Thymus (tissue), 11 donors: Measurements from ENCODE around the gene HYCC1. TPM values are rescaled to one million over a fixed set of nuclear protein-coding genes. Genes with fewer than 3 reads are reported as not detected.
"Not testable (repeated sequence)": the region's sequence is repeated elsewhere in the genome, so short reads cannot be mapped to it uniquely, and the experiment has no call there.

Experiments
- DNase-seq, 9 donors: peaks; one replicate each; pipeline ENCODE4 v3.0.0-alpha.2; 2013; ENCODE audit warnings: low spot score in 9 of 9, low read depth in 6 of 9, missing footprints in 1 of 9
- H3K27ac ChIP-seq, 2 donors: one replicate each; pipeline ENCODE4 v1.5.1; 2013; ENCODE audit warnings: control low read depth in 1 of 2, low read depth in 1 of 2, low read length in 1 of 2, mild to moderate bottlenecking in 1 of 2, moderate library complexity in 1 of 2
- H3K27me3 ChIP-seq, 2 donors: one replicate each; pipeline ENCODE4 v1.5.1; 2013; ENCODE audit warnings: low read length in 1 of 2; ENCODE audit not compliant: control insufficient read depth in 2 of 2, insufficient read depth in 1 of 2
- H3K36me3 ChIP-seq, 2 donors: one replicate each; pipeline ENCODE4 v1.5.1; 2013; ENCODE audit warnings: low read length in 1 of 2, mild to moderate bottlenecking in 1 of 2, moderate library complexity in 1 of 2; ENCODE audit not compliant: control insufficient read depth in 2 of 2, insufficient read depth in 2 of 2
- H3K4me1 ChIP-seq, 2 donors: one replicate each; pipeline ENCODE4 v1.5.1; 2013; ENCODE audit warnings: low read length in 2 of 2; ENCODE audit not compliant: control insufficient read depth in 2 of 2, insufficient read depth in 2 of 2
- H3K4me3 ChIP-seq, 2 donors: one replicate each; pipeline ENCODE4 v1.5.1; 2013; ENCODE audit warnings: low read length in 2 of 2, control low read depth in 1 of 2, mild to moderate bottlenecking in 1 of 2
- H3K9me3 ChIP-seq, 2 donors: one replicate each; pipeline ENCODE4 v1.5.1; 2013; ENCODE audit warnings: low read length in 1 of 2, mild to moderate bottlenecking in 1 of 2; ENCODE audit not compliant: control insufficient read depth in 2 of 2, insufficient read depth in 1 of 2
- WGBS: extraction: QIAGEN DNeasy Blood & Tissue Kit; methylation state at CpG from one replicate; pipeline ENCODE4 v1.1.7; 2013; 5-methylcytosine and 5-hydroxymethylcytosine counted together
- polyA plus RNA-seq: library from polyadenylated mRNA; stranded (reverse); fragments of 200-250 nt; gene quantifications from one replicate; pipeline ENCODE4 v1.2.3, GENCODE V29; 2013
- total RNA-seq: library from RNA; stranded (reverse); fragments of 120-200 nt; gene quantifications from one replicate; pipeline ENCODE4 v1.2.4, GENCODE V29; 2013
- donor health status: healthy.

Gene HYCC1
- total and polyA plus RNA-seq, 2 donors = 7.5 to 15.3 TPM

DNA sequence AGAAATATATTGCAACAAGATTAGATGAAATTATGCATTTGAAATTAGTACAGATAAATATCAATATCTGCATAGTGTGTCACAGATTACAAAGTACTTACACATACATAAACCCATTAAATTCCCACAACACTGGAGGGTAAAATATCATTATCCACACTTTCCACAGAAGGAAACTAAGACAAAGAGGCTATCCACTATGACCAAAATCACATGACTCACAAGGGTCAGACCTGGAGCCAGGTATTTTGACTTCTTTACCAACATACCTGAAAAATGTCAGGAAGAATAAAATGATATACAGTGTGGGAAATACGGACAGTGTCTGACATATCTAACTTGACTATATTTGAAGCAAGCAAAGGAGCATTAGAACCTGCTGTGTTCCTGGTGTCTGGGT is 34.1 kb downstream of the HYCC1 start:
- DNase-seq = no peak
- Histone ChIP-seq H3K27ac (no peak overlapping the region), H3K4me3 (no peak overlapping the region), H3K36me3 (peaks cover 0 to 5% of the 10 kb centered on the region in 2 donors), H3K4me1 (no peaks in the 10 kb centered on the region), H3K27me3 (no peaks in the 10 kb centered on the region), H3K9me3 (no peaks in the 10 kb centered on the region)
- WGBS = 100% methylated on average over 1 of the region's 1 CpG

DNA sequence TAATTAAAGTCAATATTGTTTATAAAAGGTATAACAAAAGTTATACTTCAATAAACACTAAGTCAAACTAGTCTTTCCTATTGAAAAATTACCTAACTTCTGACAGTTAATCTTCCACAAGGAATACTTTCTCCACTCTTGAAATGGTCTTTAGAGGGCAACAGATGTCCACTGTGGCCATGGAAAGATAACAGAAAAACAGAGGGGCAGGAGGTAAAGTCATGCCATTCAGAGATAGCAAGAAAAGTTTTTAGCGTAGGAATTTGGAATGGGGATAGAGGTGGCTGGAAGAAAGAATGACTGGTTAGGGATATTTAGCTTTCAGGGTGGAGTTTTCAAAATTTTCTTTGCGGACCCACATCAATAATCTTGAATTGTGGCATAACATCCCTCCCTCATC is 34.7 kb downstream of the HYCC1 start:
- WGBS = 98% methylated on average over 2 of the region's 2 CpGs
- no peak overlapping the region for H3K4me3 ChIP-seq
- no peaks in the 10 kb centered on the region for H3K27me3 ChIP-seq
- H3K36me3 ChIP-seq = peaks cover 0 to 5% of the 10 kb centered on the region in 2 donors
- no peak for DNase-seq
- H3K4me1 ChIP-seq = no peaks in the 10 kb centered on the region
- H3K9me3 ChIP-seq = no peaks in the 10 kb centered on the region
- H3K27ac ChIP-seq = no peak overlapping the region

DNA sequence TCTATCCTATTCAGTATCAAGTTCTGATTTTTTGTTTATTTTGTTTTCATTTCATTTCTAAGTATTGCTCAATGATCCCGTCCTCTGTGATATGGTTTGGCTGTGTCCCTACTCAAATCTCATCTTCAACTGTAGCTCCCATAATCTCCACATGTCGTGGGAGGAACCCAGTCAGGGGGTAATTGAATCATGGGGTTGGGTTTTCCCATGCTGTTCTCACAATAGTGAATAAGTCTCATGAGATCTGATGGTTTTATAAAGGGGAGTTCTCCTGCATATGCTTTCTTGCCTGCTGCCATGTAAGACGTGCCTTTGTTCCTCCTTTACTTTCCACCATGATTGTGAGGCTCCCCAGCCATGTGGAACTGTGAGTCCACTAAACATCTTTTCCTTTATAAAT is 39.3 kb downstream of the HYCC1 start:
- H3K4me3 ChIP-seq, H3K36me3 ChIP-seq, H3K27ac ChIP-seq, H3K4me1 ChIP-seq, H3K27me3 ChIP-seq, H3K9me3 ChIP-seq, DNase-seq: not testable (repeated sequence)
- 95% methylated on average over 3 of the region's 3 CpGs for WGBS

DNA sequence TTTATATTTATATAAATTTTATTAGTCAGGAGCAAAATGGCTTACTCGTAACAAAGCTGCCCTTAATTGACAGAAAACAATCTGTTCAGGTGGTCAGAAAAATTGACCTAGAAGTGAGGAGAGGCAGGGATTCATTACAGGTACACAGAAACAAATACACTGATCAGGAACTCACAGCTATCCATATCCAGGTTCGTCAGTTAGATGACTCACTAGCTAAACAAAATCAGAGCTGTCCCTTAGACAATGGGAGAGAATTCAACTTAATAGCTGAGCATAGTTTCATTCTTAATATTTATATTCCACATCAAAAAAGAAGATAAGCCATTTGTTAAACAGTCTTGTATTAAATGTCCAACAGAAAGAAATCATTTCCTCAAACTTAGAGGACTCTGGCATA is 41.7 kb downstream of the HYCC1 start:
- 94% methylated on average over 2 of the region's 2 CpGs for WGBS
- H3K36me3 ChIP-seq = peaks cover 0 to 5% of the 10 kb centered on the region in 2 donors

DNA sequence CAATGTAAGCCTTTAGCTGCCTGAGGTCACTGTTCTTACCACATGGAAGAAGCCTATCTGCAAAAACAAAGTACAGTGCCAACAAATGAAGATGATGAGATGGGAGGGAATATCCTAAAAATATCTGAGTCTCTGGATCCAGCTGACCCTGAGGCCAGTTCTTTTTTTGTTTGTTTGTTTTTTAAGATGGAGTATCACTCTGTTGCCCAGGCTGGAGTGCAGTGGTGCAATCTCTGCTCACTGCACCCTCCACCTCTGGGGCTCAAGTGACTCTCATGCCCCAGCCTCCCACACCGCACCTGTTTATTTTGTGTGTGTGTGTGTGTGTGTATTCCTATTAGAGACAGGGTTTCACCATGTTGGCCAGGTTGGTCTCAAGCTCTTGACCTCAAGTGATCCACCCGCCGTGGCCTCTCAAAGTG is 44.9 kb downstream of the HYCC1 start:
- Histone ChIP-seq H3K9me3 (no peaks in the 10 kb centered on the region), H3K4me3 (no peak overlapping the region), H3K27ac (no peak overlapping the region), H3K4me1 (no peaks in the 10 kb centered on the region), H3K27me3 (no peaks in the 10 kb centered on the region), H3K36me3 (no peaks in the 10 kb centered on the region)
- no peak for DNase-seq
- WGBS = 79% methylated on average over 3 of the region's 3 CpGs

More for the DNA sequence above, 41.7 kb downstream of the HYCC1 start:
- no peak for DNase-seq
- Histone ChIP-seq H3K9me3 (no peaks in the 10 kb centered on the region), H3K4me1 (no peaks in the 10 kb centered on the region), H3K27me3 (no peaks in the 10 kb centered on the region), H3K4me3 (no peak overlapping the region), H3K27ac (no peak overlapping the region)

Other genes with a start within 250 kb of the HYCC1 start
- gene TOMM7, start 191.3 kb downstream of the HYCC1 start, total RNA-seq = 291 TPM
- gene TOMM7, start 191.3 kb downstream of the HYCC1 start, polyA plus RNA-seq = 377 TPM
- 23.4 TPM for gene KLHL7, start 91.7 kb upstream of the HYCC1 start, total RNA-seq
- gene KLHL7, start 91.7 kb upstream of the HYCC1 start, polyA plus RNA-seq = 20.9 TPM
- gene NUP42, start 167.9 kb upstream of the HYCC1 start, total RNA-seq = 52.0 TPM
- 53.8 TPM for gene NUP42, start 167.9 kb upstream of the HYCC1 start, polyA plus RNA-seq
- 63.4 TPM for gene GPNMB, start 232.6 kb upstream of the HYCC1 start, total RNA-seq
- 150 TPM for gene GPNMB, start 232.6 kb upstream of the HYCC1 start, polyA plus RNA-seq